Stimulated activated naive B cell treated with anti-CD40 and anti-IgM and Interleukin-4, amounts not matched to agents 10 μg/mL and 1 μg/mL and 100 μg/mL, for 72 hours (primary cell): ENCODE measurements around the gene ITPKC.

Source experiments
- ATAC-seq, 2 donors: fragments of 150-1000 bp; cut with Tn5 transposase; replicated peaks; 2 replicates each; pipeline ENCODE4 v1.10.0; 2021; ENCODE audit warnings: moderate library complexity in 1 of 2
- DNase-seq: peaks from one replicate; pipeline ENCODE4 v3.0.0; 2021
- H3K27ac Mint-ChIP-seq: one replicate; pipeline ENCODE4 v1.8.0; 2022; ENCODE audit warnings: mild to moderate bottlenecking, mixed read lengths
- H3K27me3 Mint-ChIP-seq, 2 donors: one replicate each; pipeline ENCODE4 v1.8.0; 2022; ENCODE audit warnings: mixed read lengths in 2 of 2
- H3K36me3 Mint-ChIP-seq, 2 donors: one replicate each; pipeline ENCODE4 v1.8.0; 2022; ENCODE audit warnings: mixed read lengths in 2 of 2, mild to moderate bottlenecking in 1 of 2
- H3K4me1 Mint-ChIP-seq, 2 donors: one replicate each; pipeline ENCODE4 v1.8.0; 2022; ENCODE audit warnings: mixed read lengths in 2 of 2, mild to moderate bottlenecking in 1 of 2
- H3K4me3 Mint-ChIP-seq, 2 donors: one replicate each; pipeline ENCODE4 v1.8.0; 2022; ENCODE audit warnings: mild to moderate bottlenecking in 2 of 2, mixed read lengths in 2 of 2, moderate library complexity in 1 of 2
- H3K9me3 Mint-ChIP-seq, 2 donors: one replicate each; pipeline ENCODE4 v1.8.0; 2022; ENCODE audit warnings: mixed read lengths in 2 of 2, mild to moderate bottlenecking in 1 of 2

Gene ITPKC

GRCh38 chr19:40697007-40697406 lies 19.9 kb upstream of the ITPKC start:
- peaks cover 6 to 7% of the 10 kb centered on the region in 2 donors for H3K4me1 Mint-ChIP-seq
- H3K36me3 Mint-ChIP-seq, result peaks cover 32 to 57% of the 10 kb centered on the region in 2 donors
- no peaks in the 10 kb centered on the region for H3K27me3 Mint-ChIP-seq
- peak overlapping the region; percentile 20 for H3K27ac Mint-ChIP-seq
- DNase-seq, result no peak
- no peak for ATAC-seq
- no peak overlapping the region for H3K4me3 Mint-ChIP-seq
- no peaks in the 10 kb centered on the region for H3K9me3 Mint-ChIP-seq

- Mint-ChIP-seq H3K36me3 (peaks cover 40 to 64% of the 10 kb centered on the region in 2 donors), H3K4me3 (no peak overlapping the region)
Observed at GRCh38 chr19:40700083-40700482, 16.8 kb upstream of the ITPKC start.

GRCh38 chr19:40701758-40702157 lies 15.2 kb upstream of the ITPKC start:
- no peak for ATAC-seq
- H3K27ac Mint-ChIP-seq, result no peak overlapping the region
- no peak overlapping the region for H3K4me3 Mint-ChIP-seq
- H3K9me3 Mint-ChIP-seq, result no peaks in the 10 kb centered on the region
- no peaks in the 10 kb centered on the region for H3K27me3 Mint-ChIP-seq
- peaks cover 42 to 63% of the 10 kb centered on the region in 2 donors for H3K36me3 Mint-ChIP-seq
- no peaks in the 10 kb centered on the region for H3K4me1 Mint-ChIP-seq
- DNase-seq, result no peak

More at GRCh38 chr19:40700083-40700482, 16.8 kb upstream of the ITPKC start:
- no peak for DNase-seq
- Mint-ChIP-seq H3K4me1 (no peaks in the 10 kb centered on the region), H3K9me3 (no peaks in the 10 kb centered on the region), H3K27me3 (no peaks in the 10 kb centered on the region), H3K27ac (no peak overlapping the region)
- ATAC-seq, result no peak

- Mint-ChIP-seq H3K27ac (no peak overlapping the region), H3K4me3 (no peak overlapping the region), H3K27me3 (no peaks in the 10 kb centered on the region), H3K4me1 (no peaks in the 10 kb centered on the region), H3K36me3 (peaks cover 45 to 59% of the 10 kb centered on the region in 2 donors), H3K9me3 (no peaks in the 10 kb centered on the region)
- no peak for DNase-seq
- no peak for ATAC-seq
Observed at GRCh38 chr19:40702337-40703012, 14.4 kb upstream of the ITPKC start.

GRCh38 chr19:40703029-40703755 lies 13.7 kb upstream of the ITPKC start:
- ATAC-seq (no peak), DNase-seq (no peak)
- Mint-ChIP-seq H3K27me3 (no peaks in the 10 kb centered on the region), H3K4me3 (no peak overlapping the region), H3K4me1 (no peaks in the 10 kb centered on the region), H3K27ac (no peak overlapping the region), H3K9me3 (no peaks in the 10 kb centered on the region), H3K36me3 (peaks cover 48 to 59% of the 10 kb centered on the region in 2 donors)

- Mint-ChIP-seq H3K4me1 (no peaks in the 10 kb centered on the region), H3K27ac (no peak overlapping the region), H3K36me3 (peaks cover 50 to 61% of the 10 kb centered on the region in 2 donors), H3K27me3 (no peaks in the 10 kb centered on the region), H3K9me3 (no peaks in the 10 kb centered on the region), H3K4me3 (no peak overlapping the region)
- ATAC-seq (no peak), DNase-seq (no peak)
Observed at GRCh38 chr19:40704491-40705361, 12.2 kb upstream of the ITPKC start.

- Mint-ChIP-seq H3K4me3 (no peak overlapping the region), H3K9me3 (no peaks in the 10 kb centered on the region), H3K27me3 (no peaks in the 10 kb centered on the region), H3K27ac (no peak overlapping the region), H3K36me3 (peaks cover 52 to 67% of the 10 kb centered on the region in 2 donors), H3K4me1 (no peaks in the 10 kb centered on the region)
- ATAC-seq (no peak), DNase-seq (no peak)
Observed at GRCh38 chr19:40705362-40705651, 11.6 kb upstream of the ITPKC start.

- Mint-ChIP-seq H3K4me3 (no peak overlapping the region), H3K27ac (no peak overlapping the region), H3K36me3 (peaks cover 48 to 66% of the 10 kb centered on the region in 2 donors), H3K9me3 (no peaks in the 10 kb centered on the region), H3K4me1 (peaks cover 0 to 2% of the 10 kb centered on the region in 2 donors), H3K27me3 (no peaks in the 10 kb centered on the region)
- no peak for ATAC-seq
- no peak for DNase-seq
Observed at GRCh38 chr19:40705950-40706619, 10.8 kb upstream of the ITPKC start.

- DNase-seq, result no peak
- Mint-ChIP-seq H3K27me3 (no peaks in the 10 kb centered on the region), H3K36me3 (peaks cover 42 to 60% of the 10 kb centered on the region in 2 donors), H3K4me3 (no peak overlapping the region), H3K27ac (no peak overlapping the region), H3K9me3 (no peaks in the 10 kb centered on the region), H3K4me1 (peaks cover 0 to 5% of the 10 kb centered on the region in 2 donors)
- ATAC-seq, result no peak
Observed at GRCh38 chr19:40707615-40708014, 9.3 kb upstream of the ITPKC start.

GRCh38 chr19:40709817-40710216 lies 7.1 kb upstream of the ITPKC start:
- H3K4me3 Mint-ChIP-seq, result no peak overlapping the region
- no peak for ATAC-seq
- H3K4me1 Mint-ChIP-seq, result peaks cover 12% of the 10 kb centered on the region in 2 donors
- DNase-seq, result no peak
- no peaks in the 10 kb centered on the region for H3K9me3 Mint-ChIP-seq
- no peaks in the 10 kb centered on the region for H3K27me3 Mint-ChIP-seq
- H3K27ac Mint-ChIP-seq, result no peak overlapping the region
- peaks cover 34 to 46% of the 10 kb centered on the region in 2 donors for H3K36me3 Mint-ChIP-seq

GRCh38 chr19:40713939-40714338 lies 3.0 kb upstream of the ITPKC start:
- H3K36me3 Mint-ChIP-seq, result peaks cover 21 to 33% of the 10 kb centered on the region in 2 donors
- peak overlapping the region; percentile 52 to 94 for H3K4me3 Mint-ChIP-seq
- peaks cover 29 to 41% of the 10 kb centered on the region in 2 donors for H3K4me1 Mint-ChIP-seq
- no peak for ATAC-seq
- no peaks in the 10 kb centered on the region for H3K9me3 Mint-ChIP-seq
- DNase-seq, result no peak
- no peaks in the 10 kb centered on the region for H3K27me3 Mint-ChIP-seq
- H3K27ac Mint-ChIP-seq, result peak overlapping the region; percentile 53

- Mint-ChIP-seq H3K27me3 (no peaks in the 10 kb centered on the region), H3K9me3 (no peaks in the 10 kb centered on the region), H3K27ac (peak overlapping the region; percentile 96), H3K4me1 (peaks cover 32 to 48% of the 10 kb centered on the region in 2 donors), H3K36me3 (peaks cover 15 to 27% of the 10 kb centered on the region in 2 donors), H3K4me3 (peak overlapping the region; percentile 81 to 94)
- ATAC-seq (peak; percentile 75 to 79), DNase-seq (peak; percentile 92)
Observed at GRCh38 chr19:40714441-40715299, 2.2 kb upstream of the ITPKC start.

GRCh38 chr19:40716031-40716481 lies 856 bp upstream of the ITPKC start:
- H3K36me3 Mint-ChIP-seq, result peaks cover 15 to 23% of the 10 kb centered on the region in 2 donors
- DNase-seq (peak; percentile 34), ATAC-seq (peak; percentile 1 to 7)

More at GRCh38 chr19:40716031-40716481, 856 bp upstream of the ITPKC start:
- Mint-ChIP-seq H3K27ac (peak overlapping the region; percentile 96), H3K4me1 (peaks cover 39 to 62% of the 10 kb centered on the region in 2 donors), H3K9me3 (no peaks in the 10 kb centered on the region), H3K4me3 (peak overlapping the region; percentile 81 to 94), H3K27me3 (no peaks in the 10 kb centered on the region)
